ENCODE data around the gene HBM.
"Not testable (repeated sequence)": the region's sequence is repeated elsewhere in the genome, so short reads cannot be mapped to it uniquely, and the experiment has no call there.

The HBM gene

DNA sequence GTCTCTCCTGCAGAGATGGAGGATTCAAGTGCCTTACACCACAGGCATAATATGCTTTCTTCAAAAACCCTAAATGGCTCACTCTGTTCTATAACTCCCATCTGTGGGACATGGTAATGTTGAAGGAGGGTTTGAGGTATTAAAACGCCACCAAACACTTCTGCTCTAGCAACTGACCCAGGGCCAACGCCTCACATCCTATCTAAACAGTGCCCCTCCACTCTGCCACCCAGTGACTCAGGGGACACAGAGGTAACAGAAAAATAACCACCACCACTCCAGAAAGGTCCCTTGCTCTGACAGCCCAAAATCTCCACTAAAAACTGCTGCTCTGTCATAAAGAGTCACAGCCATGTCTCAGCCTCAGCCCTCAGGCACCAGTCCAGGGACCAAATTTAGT is 45.0 kb upstream of the HBM start:
- ATAC-seq: no peak

DNA sequence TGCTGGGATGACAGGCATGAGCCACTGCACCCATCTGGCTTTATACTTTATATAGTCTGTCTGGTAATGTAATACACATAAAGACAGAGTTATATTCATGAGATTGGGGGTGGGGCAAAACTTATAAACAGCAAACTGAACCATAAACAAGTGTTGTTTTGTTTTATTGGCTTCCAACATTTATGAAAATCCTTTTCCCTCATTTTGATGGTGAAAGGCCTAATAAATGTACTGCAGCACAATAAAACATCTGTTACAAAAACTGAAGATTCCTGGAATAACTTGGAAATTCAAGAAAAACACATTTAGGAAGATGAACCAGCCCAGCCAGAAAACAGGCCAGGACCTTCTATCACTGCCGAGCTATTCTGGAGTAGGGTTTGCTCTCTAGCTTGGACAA is 43.4 kb upstream of the HBM start:
- TF ChIP-seq TCF4 (CRISPR knock-in tag; IDR thresholded peaks at IDR 0.05; ENCODE audit: borderline replicate concordance) (no peak), RARB (CRISPR knock-in tag; IDR thresholded peaks at IDR 0.05) (no peak), ISL1 (CRISPR knock-in tag; IDR thresholded peaks at IDR 0.05) (no peak), TOX (CRISPR knock-in tag; IDR thresholded peaks at IDR 0.05; ENCODE audit: borderline replicate concordance) (no peak), CSDC2 (CRISPR knock-in tag; IDR thresholded peaks at IDR 0.05) (no peak), ZNF8 (CRISPR knock-in tag; IDR thresholded peaks at IDR 0.05) (no peak), PPARA (CRISPR knock-in tag; IDR thresholded peaks at IDR 0.05; ENCODE audit: borderline replicate concordance) (no peak), ZNF565 (CRISPR knock-in tag; conservative IDR thresholded peaks at IDR 0.05; ENCODE audit: low read depth) (no peak), PATZ1 (CRISPR knock-in tag; IDR thresholded peaks at IDR 0.05; ENCODE audit: borderline replicate concordance) (no peak), OSR1 (CRISPR knock-in tag; IDR thresholded peaks at IDR 0.05) (no peak), SNAI2 (CRISPR knock-in tag; IDR thresholded peaks at IDR 0.05) (no peak), GLIS3 (CRISPR knock-in tag; IDR thresholded peaks at IDR 0.05) (no peak)
- TF ChIP-seq, protein P1, sequence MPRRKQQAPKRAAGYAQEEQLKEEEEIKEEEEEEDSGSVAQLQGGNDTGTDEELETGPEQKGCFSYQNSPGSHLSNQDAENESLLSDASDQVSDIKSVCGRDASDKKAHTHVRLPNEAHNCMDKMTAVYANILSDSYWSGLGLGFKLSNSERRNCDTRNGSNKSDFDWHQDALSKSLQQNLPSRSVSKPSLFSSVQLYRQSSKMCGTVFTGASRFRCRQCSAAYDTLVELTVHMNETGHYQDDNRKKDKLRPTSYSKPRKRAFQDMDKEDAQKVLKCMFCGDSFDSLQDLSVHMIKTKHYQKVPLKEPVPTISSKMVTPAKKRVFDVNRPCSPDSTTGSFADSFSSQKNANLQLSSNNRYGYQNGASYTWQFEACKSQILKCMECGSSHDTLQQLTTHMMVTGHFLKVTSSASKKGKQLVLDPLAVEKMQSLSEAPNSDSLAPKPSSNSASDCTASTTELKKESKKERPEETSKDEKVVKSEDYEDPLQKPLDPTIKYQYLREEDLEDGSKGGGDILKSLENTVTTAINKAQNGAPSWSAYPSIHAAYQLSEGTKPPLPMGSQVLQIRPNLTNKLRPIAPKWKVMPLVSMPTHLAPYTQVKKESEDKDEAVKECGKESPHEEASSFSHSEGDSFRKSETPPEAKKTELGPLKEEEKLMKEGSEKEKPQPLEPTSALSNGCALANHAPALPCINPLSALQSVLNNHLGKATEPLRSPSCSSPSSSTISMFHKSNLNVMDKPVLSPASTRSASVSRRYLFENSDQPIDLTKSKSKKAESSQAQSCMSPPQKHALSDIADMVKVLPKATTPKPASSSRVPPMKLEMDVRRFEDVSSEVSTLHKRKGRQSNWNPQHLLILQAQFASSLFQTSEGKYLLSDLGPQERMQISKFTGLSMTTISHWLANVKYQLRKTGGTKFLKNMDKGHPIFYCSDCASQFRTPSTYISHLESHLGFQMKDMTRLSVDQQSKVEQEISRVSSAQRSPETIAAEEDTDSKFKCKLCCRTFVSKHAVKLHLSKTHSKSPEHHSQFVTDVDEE (CRISPR knock-in tag; IDR thresholded peaks at IDR 0.05): no peak
- no peak for ATAC-seq

More for the DNA sequence above, 45.0 kb upstream of the HBM start:
- no peak for TF ChIP-seq ZNF70 (CRISPR knock-in tag; IDR thresholded peaks at IDR 0.05)
- no peak for TF ChIP-seq ZNF8 (CRISPR knock-in tag; IDR thresholded peaks at IDR 0.05)
- TF ChIP-seq BACH2 (CRISPR knock-in tag; IDR thresholded peaks at IDR 0.05; ENCODE audit: borderline replicate concordance): no peak
- no peak for TF ChIP-seq ZFP30 (CRISPR knock-in tag; IDR thresholded peaks at IDR 0.05)
- no peak for TF ChIP-seq ZFP3 (CRISPR knock-in tag; IDR thresholded peaks at IDR 0.05)
- TF ChIP-seq, protein P2, sequence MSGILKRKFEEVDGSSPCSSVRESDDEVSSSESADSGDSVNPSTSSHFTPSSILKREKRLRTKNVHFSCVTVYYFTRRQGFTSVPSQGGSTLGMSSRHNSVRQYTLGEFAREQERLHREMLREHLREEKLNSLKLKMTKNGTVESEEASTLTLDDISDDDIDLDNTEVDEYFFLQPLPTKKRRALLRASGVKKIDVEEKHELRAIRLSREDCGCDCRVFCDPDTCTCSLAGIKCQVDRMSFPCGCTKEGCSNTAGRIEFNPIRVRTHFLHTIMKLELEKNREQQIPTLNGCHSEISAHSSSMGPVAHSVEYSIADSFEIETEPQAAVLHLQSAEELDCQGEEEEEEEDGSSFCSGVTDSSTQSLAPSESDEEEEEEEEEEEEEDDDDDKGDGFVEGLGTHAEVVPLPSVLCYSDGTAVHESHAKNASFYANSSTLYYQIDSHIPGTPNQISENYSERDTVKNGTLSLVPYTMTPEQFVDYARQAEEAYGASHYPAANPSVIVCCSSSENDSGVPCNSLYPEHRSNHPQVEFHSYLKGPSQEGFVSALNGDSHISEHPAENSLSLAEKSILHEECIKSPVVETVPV (CRISPR knock-in tag; IDR thresholded peaks at IDR 0.05): no peak
- no peak for TF ChIP-seq PPARA (CRISPR knock-in tag; IDR thresholded peaks at IDR 0.05; ENCODE audit: borderline replicate concordance)
- TF ChIP-seq, protein P1 (CRISPR knock-in tag; IDR thresholded peaks at IDR 0.05): no peak
- no peak for TF ChIP-seq ZNF565 (CRISPR knock-in tag; conservative IDR thresholded peaks at IDR 0.05; ENCODE audit: low read depth)
- no peak for TF ChIP-seq SNAI2 (CRISPR knock-in tag; IDR thresholded peaks at IDR 0.05)
- no peak for TF ChIP-seq ESRRG (CRISPR knock-in tag; IDR thresholded peaks at IDR 0.05)
- no peak for TF ChIP-seq TCF4 (CRISPR knock-in tag; IDR thresholded peaks at IDR 0.05; ENCODE audit: borderline replicate concordance)
- no peak for TF ChIP-seq OSR1 (CRISPR knock-in tag; IDR thresholded peaks at IDR 0.05)
- TF ChIP-seq PATZ1 (CRISPR knock-in tag; IDR thresholded peaks at IDR 0.05; ENCODE audit: borderline replicate concordance): no peak
- no peak for TF ChIP-seq ISL1 (CRISPR knock-in tag; IDR thresholded peaks at IDR 0.05)
- TF ChIP-seq CSDC2 (CRISPR knock-in tag; IDR thresholded peaks at IDR 0.05): no peak
- no peak for TF ChIP-seq POU6F1 (CRISPR knock-in tag; IDR thresholded peaks at IDR 0.05; ENCODE audit: borderline replicate concordance, low read depth)
- no peak for TF ChIP-seq GLIS3 (CRISPR knock-in tag; IDR thresholded peaks at IDR 0.05)

- ATAC-seq: not testable (repeated sequence)
Measured at GRCh38 chr16:123558-124350, 42.0 kb upstream of the HBM start.

Data from SK-N-SH treated with all-trans-retinoic acid at 6 μM for 48 hours (cell line).